CD4-positive, alpha-beta T cell treated with Interferon alpha-2 for 1 hour (primary cell): ENCODE measurements around the gene PLAAT3.
A peak's percentile ranks its signal among the peaks of the same experiment; 100 is the strongest.
"Not testable (repeated sequence)": the region's sequence is repeated elsewhere in the genome, so short reads cannot be mapped to it uniquely, and the experiment has no call there.

Source experiments
- DNase-seq, 2 donors: peaks; one replicate each; pipeline ENCODE4 v3.0.0-alpha.2; 2020 to 2022

PLAAT3 gene

DNA sequence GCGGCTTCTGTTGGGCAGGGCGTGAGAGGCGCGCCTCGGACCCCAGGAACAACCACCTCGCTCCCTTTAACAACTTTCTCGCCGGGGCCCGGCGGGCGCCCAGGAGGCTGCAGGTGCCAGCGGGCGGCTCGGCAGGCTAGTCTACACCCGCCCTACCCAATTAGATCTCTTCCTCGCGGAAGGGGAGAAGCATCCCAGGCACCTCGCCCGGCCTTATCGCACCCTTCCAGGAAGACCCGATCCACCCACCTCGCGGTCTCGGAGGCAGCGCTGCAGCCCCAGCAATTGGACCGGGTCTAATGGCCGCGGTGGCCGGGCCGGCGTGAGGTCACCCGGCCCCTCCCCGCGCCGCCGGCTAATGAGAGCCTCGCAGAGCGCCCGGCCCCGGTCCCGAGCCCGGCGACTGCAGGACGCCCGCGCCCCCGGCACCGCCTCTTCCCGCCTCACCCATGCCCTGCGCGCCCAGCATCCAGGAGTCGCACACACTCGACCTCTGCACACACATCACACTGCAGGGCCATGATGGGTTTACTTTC is at the start of gene PLAAT3:
TSS of gene PLAAT3 (minus strand) at position 298 of the 536 bp plus-strand sequence. CDS start 419 bp downstream, outside the sequence.
- peak; percentile 26 to 53 for DNase-seq

- DNase-seq = no peak
These were observed 49.6 kb upstream of the PLAAT3 start for GRCh38 chr11:63663809-63664208.

DNA sequence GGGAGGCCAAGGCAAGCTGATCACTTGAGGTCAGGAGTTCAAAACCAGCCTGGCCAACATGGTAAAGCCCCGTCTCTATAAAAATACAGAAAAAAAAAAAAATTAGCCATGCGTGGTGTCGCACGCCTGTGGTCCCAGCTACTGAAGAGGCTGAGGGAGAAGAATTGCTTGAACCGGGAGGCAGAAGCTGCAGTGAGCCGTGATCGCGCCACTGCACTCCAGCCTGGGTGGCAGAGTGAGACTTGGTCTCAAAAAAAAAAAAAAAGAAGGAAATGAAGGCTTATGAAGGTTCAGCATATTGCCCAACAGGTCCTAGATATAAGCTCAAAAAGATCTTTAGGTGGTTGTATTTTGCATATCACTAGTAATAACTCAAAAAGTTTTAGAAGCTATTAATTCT is 46.7 kb upstream of the PLAAT3 start:
- no peak for DNase-seq

DNA sequence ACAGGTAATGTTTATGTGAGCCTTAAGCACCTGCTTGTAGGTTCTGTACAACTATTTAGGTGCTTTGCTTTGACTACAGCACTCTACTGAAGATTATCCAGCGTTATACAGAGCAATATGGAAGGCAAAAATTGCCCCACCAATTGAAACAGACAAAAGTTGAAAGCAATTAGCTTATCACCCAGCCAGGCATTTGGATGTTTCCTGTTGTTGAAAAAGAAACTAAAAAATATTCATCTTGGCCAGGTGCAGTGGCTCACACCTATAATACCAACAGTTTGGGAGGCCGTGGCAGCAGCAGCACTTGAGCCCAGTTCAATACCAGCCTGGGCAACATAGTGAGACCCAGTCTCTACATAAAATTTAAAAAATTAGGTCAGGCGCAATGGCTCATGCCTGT is 38.4 kb upstream of the PLAAT3 start:
- DNase-seq = peak in 1 of 2 donors; percentile 12

DNA sequence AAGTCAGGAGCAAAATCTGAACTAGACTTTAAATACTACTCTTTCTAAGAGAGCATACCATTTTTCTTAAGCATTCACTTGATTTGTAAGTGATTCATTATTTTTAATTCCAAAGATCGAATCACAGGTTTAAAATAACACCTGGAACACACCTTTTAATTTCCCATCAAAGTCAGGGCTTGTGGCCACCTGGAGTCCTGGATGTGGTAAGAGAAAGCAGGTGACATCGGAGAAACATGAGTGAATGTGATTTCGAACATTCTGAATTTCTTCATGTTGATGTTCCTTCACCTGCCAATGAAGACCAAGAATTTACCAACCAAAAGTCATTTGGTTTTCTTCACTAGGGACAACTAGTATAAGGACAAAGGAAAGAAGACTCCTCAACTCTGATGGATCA is 29.0 kb upstream of the PLAAT3 start:
- no peak for DNase-seq

GRCh38 chr11:63641727-63642126 is 27.5 kb upstream of the PLAAT3 start:
- no peak for DNase-seq

DNA sequence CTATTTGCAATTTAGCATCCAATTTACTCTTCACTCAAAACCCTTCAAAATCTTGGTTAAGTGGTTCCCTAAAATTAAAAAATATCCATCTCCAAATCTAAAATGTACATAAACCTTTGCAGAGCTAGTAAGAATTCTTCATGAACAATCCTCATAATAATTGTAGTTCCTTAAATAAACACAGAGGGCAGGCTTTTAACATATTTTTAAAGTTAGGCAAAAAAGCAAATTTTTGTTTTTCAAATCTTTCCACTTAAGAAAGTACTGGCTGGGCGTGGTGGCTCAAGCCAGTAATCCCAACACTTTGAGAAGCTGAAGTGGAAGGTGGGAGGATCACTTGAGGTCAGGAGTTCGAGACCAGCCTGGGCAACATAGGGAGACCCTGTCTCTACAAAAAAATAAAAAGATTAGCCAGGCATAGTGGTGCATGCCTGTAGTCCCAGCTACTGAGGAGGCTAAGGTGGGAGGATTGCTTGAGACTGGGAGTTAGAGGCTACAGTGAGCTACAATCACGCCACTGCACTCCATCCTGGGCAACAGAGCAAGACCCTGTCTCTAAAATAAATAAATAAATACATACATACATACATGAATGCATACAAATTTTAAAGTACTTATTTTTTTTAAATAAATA is 25.1 kb upstream of the PLAAT3 start:
- DNase-seq = peak in 1 of 2 donors; percentile 32

- not testable (repeated sequence) for DNase-seq
These were observed 24.2 kb upstream of the PLAAT3 start for GRCh38 chr11:63638436-63638835.

- DNase-seq = peak; percentile 72 to 79
These were observed 21.7 kb upstream of the PLAAT3 start for GRCh38 chr11:63635762-63636465.

GRCh38 chr11:63629426-63629825 is 15.2 kb upstream of the PLAAT3 start:
- DNase-seq = no peak

- DNase-seq = no peak
These were observed 9.4 kb upstream of the PLAAT3 start for GRCh38 chr11:63623513-63624140.

DNA sequence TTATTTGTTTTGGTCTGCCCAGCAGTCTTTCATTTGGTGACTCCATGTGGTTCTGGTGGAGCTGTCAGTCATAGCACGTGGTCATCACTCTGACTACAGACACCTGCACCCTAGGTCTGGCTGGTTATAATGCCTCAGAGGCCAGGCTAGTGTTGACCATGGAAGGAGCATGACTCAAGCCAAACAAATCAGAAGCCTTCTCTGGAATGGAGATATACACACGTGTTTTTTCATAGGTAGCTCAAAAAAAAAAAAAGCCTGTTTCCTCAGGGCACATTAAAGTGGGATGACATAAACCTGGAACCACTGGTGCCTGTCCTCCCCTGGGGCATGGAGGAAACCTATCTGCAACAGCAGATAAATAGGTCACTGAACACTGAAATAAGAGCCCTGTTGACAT is 8.1 kb upstream of the PLAAT3 start:
- DNase-seq = no peak

GRCh38 chr11:63621071-63621470 is 6.8 kb upstream of the PLAAT3 start:
- peak in 1 of 2 donors; percentile 15 for DNase-seq

GRCh38 chr11:63619967-63620366 is 5.7 kb upstream of the PLAAT3 start:
- no peak for DNase-seq

- not testable (repeated sequence) for DNase-seq
These were observed 3.5 kb upstream of the PLAAT3 start for GRCh38 chr11:63617686-63618085.

DNA sequence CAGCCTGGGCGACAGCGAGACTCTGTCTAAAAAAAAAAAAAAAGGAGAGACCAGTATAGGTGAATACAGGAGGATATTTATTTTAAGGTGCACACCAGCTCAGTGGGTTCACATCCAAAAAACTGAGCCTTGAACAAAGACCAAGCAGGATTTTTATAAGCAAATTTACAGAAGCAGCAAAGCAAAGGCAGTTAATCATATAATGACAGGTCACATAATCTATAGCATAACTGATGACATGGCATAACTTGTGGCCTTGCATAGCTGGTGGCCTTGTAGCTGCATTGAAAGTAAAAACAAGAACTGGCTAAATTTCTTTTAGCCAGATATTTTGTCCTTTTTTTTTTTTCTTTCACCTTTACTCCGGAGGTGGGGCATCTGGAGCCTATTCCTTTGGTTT is 2.7 kb upstream of the PLAAT3 start:
- no peak for DNase-seq

DNA sequence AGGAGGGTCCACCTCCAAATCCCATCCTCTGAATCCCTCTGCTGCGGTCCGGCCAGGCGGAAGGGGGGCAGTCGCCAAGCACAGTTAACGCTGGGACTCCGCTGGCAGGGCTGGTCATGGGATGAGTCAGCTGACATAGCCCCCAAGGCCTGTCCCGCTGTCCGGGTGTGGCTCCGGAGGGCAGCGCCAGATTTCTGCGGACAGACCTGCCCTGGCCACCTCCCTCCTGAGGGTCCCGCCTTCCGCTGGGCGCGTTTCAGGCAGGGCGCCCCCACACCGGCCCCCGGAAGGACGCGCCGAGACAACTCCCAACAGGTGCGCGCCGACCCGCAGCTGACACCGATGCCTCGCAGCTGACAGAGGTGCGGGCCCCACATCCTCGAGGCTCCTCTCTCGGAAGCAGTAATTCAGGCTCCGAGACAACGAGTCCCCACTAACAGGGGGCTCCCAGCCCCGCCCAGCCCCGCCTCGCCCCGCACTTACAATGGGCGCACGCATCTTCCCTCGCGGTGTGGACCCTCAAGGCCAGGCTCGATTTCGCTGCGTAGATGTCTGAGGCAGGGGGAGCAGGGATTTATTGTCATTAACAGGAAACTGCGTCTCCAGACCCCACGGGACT is 607 bp downstream of the PLAAT3 start:
- peak; percentile 40 to 50 for DNase-seq

GRCh38 chr11:63612181-63612580 is 2.1 kb downstream of the PLAAT3 start:
- no peak for DNase-seq

- no peak for DNase-seq
These were observed 2.9 kb downstream of the PLAAT3 start for GRCh38 chr11:63611395-63611747.

- no peak for DNase-seq
These were observed 3.4 kb downstream of the PLAAT3 start for GRCh38 chr11:63610604-63611394.

- no peak for DNase-seq
These were observed 4.2 kb downstream of the PLAAT3 start for GRCh38 chr11:63609971-63610580.

GRCh38 chr11:63609536-63609935 is 4.7 kb downstream of the PLAAT3 start:
- no peak for DNase-seq
